Mucosa of descending colon (tissue), 3 donors: ENCODE measurements around the gene SYS1. TPM values are rescaled to one million over a fixed set of nuclear protein-coding genes. Genes with fewer than 3 reads are reported as not detected.

Experiments used
- ATAC-seq: fragments of 200-7000 bp; cut with Tn5 transposase; one replicate; pipeline ENCODE4 v1.9.1; 2020; ENCODE audit warnings: mild to moderate bottlenecking, moderate library complexity
- DNase-seq, 3 donors: peaks; one replicate each; pipeline ENCODE4 v3.0.0-alpha.2; 2020
- H3K36me3 ChIP-seq: fragments of 200-600 bp; one replicate; pipeline ENCODE4 v1.8.0; 2021; ENCODE audit warnings: low read depth, mild to moderate bottlenecking
- H3K4me1 ChIP-seq: fragments of 200-600 bp; one replicate; pipeline ENCODE4 v1.8.0; 2021; ENCODE audit warnings: low read depth, mild to moderate bottlenecking
- H3K4me3 ChIP-seq: fragments of 200-600 bp; one replicate; pipeline ENCODE4 v1.8.0; 2021; ENCODE audit warnings: mild to moderate bottlenecking
- H3K9me3 ChIP-seq: fragments of 200-600 bp; one replicate; pipeline ENCODE4 v1.8.0; 2021; ENCODE audit warnings: mild to moderate bottlenecking
- CTCF ChIP-seq: fragments of 200-600 bp; IDR thresholded peaks from one replicate; pipeline ENCODE4 v1.8.0; 2022; ENCODE audit warnings: antibody characterized with exemption, mild to moderate bottlenecking
- intact Hi-C, 2 donors: fragments of 100-400 bp; cut with DNase I in 1 of 2; cut with micrococcal nuclease in 1 of 2; formaldehyde crosslinking; loops; one replicate each; pipeline versions ENCODE4 v1.11.0 to v1.11.1; 2022; cut with DNase I, micrococcal nuclease
- total RNA-seq, 3 donors: library from RNA; stranded (reverse); fragmentation: NEBNext Ultra II Directional in 2 of 3; extraction: Animal tissue kit (Norgen Biotek cat#: 25700) in 2 of 3; gene quantifications; one replicate each; pipeline versions ENCODE4 v1.2.1 to v1.2.4, GENCODE V29; 2021 to 2023
- donor health status: DM: no; HTN: no; CAD: no; lungs with moderate emphysema.
- donor health status: DM: no; HTN: no; CAD: no.
- donor health status: DM: no; HTN: yes; CAD: no.

Gene SYS1
- total RNA-seq, 3 donors from 2014 or later, result 37.2 to 41.7 (median 39.9) TPM

DNA sequence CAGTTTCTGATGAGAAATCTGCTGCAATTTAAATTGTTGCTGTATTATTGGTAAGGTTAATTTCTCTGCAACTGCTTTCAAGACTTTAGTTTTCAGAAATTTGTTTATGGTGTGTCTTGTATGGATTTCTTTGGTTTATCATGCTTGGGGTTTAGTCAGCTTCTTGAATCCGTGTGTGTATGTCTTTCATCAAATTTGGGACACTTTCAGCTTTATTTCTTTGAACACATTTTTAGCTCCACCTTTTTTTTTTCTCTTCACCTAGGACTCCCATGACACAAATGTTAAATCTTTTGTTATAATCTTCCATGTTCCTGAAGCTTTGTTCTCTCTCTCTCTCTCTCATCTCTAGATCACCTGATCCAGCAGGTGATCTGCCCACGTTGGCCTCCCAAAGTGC lies 28.6 kb downstream of the SYS1 start:
- no peak for ATAC-seq
- Histone ChIP-seq H3K36me3 (no peaks in the 10 kb centered on the region), H3K4me3 (no peak overlapping the region), H3K9me3 (no peaks in the 10 kb centered on the region), H3K4me1 (no peaks in the 10 kb centered on the region)
- intact Hi-C loops, result no loop called here
- no peak for DNase-seq
- no peak for TF ChIP-seq CTCF

GRCh38 chr20:45392733-45393132 lies 29.8 kb downstream of the SYS1 start:
- no peak for TF ChIP-seq CTCF
- no peaks in the 10 kb centered on the region for H3K36me3 ChIP-seq
- DNase-seq (no peak), ATAC-seq (no peak)
- no peaks in the 10 kb centered on the region for H3K4me1 ChIP-seq
- H3K9me3 ChIP-seq, result no peaks in the 10 kb centered on the region
- intact Hi-C loops, result no loop called here
- no peak overlapping the region for H3K4me3 ChIP-seq

DNA sequence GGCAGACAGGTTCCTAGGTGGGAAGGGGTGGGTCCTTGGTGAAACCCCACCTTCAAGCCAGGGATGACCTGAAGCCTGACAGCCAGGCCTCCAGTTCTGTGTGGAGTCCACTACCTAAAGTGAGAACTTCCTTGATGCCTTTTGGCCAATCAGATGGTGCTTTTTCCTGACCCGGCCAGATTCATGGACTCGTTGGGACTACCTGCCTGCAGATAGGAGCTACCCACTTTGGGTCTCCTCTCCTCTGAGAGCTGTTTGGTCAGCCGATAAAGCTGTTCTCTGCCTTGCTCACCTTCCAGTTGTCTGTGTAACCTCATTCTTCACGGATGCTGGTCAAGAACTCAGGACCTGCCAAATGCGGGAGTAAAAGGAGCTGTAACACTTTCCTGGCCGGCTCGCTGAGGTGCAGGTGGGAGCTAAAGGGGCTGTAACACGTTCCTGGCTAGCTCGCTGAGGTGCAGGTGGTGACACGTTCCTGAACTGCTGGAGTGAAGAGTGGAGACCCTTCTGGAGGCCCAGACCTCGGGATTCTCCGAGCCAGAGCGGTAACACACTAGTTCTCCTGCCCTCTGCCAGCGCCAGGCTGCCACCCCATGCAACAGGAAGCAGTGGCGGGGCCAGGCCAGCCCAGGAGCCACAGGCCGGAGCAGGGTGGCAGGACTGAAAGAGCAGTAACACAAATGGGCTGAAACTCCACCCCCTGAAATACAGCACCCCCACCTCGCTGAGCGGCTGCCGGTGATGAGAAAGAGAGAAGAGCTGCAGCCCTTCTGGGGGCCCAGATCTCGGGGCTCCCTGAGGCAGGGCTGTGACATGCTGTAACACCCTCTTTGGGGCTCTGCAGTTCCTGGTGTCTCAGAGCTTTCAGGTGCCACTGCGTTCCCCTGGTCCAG lies 31.5 kb downstream of the SYS1 start:
- H3K4me1 ChIP-seq, result no peaks in the 10 kb centered on the region
- no peak for TF ChIP-seq CTCF
- ATAC-seq (no peak), DNase-seq (no peak)
- H3K36me3 ChIP-seq, result no peaks in the 10 kb centered on the region
- intact Hi-C loops, result no loop called here
- H3K9me3 ChIP-seq, result no peaks in the 10 kb centered on the region
- H3K4me3 ChIP-seq, result no peak overlapping the region

DNA sequence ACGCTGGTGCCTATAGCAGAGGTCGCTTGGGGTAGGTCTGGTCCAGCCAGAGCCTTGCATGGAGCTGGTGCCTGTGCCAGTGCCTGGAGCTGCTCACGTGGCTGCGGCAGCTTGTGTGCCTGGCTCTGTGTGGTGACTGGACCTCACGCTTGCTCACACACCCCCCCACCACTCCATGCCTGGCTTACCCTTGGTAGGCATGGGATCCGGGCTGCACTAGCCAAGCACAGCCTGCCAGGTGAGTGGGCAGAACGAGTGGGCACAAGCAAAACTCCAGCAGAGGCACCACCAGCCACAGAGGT lies 32.1 kb downstream of the SYS1 start:
- ATAC-seq (no peak), DNase-seq (no peak)
- Histone ChIP-seq H3K9me3 (peaks cover 3% of the 10 kb centered on the region), H3K36me3 (no peaks in the 10 kb centered on the region), H3K4me3 (no peak overlapping the region), H3K4me1 (no peaks in the 10 kb centered on the region)
- intact Hi-C loops, result no loop called here
- no peak for TF ChIP-seq CTCF

- no peak for DNase-seq
- TF ChIP-seq CTCF, result no peak
- H3K9me3 ChIP-seq, result peaks cover 13% of the 10 kb centered on the region
- ATAC-seq, result no peak
- H3K4me3 ChIP-seq, result no peak overlapping the region
- H3K36me3 ChIP-seq, result no peaks in the 10 kb centered on the region
- intact Hi-C loops, result no loop called here
- H3K4me1 ChIP-seq, result no peaks in the 10 kb centered on the region
Observed at GRCh38 chr20:45399018-45399417, 36.1 kb downstream of the SYS1 start.
